Stimulated activated CD8-positive, alpha-beta memory T cell treated with anti-CD3 and anti-CD28 coated beads, Interleukin-2, amount 100 ng/mL, for 48 hours (primary cell): ENCODE results near the gene FAM107A.

ENCODE experiments used
- DNase-seq, 2 donors: peaks; one replicate each; pipeline ENCODE4 v3.0.0-alpha.2; 2020; ENCODE audit warnings: low read depth in 2 of 2

FAM107A gene

DNA sequence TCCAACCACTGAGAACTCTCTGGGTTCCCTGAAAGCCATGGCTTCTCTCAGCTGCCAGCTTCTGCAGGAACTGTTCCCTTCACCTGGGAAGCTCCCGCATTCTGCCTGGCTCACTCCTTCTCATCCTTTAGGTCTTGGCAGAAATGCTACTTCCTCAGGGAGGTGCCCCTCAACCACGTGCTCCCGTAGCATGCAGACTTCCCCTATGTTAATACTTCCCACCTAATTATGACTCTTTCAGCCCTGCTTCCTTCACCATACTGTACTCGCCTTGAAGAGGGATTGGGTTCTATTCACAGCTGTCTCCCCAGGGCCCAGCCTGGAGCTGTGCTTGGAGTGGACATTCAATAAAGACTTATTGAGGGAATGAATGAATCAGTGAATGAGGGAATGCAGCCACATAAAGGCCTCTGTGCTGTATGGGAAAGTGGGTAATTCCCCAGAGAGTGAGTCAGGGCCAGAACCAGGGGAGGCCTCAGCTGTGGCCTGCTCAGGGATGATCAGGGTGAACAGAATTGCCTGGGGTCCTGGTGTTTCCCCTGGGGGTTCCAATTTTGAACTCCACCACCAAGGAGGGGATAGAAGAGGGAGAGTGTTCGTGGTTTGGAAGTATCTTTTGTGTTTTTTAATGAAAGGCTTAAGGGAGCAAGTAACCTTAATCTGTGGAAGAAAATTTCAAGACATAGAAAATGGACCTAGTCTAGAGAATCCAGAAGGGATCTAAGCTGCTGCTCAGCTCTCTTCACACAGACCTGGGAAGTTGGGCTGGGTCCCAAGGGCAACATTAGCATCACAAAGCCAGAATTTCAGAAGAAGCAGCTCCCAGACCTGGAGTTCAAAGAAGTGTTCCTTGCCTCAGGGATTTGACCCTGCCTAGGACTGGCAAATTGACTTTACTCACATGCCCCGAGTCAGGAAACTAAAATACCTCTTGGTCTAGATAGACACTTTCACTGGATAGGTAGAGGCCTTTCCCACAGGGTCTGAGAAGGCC lies 14.6 kb upstream of the FAM107A start:
- DNase-seq = no peak

DNA sequence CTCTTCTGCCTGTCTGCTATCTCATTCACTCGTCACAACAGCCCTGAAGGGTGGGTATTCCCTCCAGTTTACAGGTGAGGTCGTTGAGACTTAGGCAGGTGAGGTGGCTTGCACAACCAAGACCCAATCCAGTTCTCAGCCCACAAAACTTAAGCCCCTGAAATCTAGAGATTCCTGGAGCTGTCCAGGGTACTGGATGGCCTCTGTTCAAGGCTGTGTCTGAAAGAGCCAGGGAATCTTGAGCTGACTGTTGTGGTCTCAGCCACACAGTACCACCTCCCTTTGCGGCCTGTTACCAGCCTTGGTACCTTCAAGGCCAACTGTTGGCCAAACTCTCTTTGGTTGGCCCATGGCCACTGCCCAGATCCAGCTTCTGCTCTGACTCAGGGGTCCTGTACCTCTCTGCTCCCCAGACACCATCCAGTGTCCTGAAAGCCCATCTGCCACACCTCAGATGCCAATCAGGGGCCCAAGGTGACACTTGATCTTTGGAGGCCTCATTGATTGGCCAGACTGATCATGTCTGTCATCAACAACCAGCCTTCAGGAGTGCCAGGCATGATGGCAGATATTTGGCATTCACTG lies 10.9 kb upstream of the FAM107A start:
- DNase-seq = no peak

DNA sequence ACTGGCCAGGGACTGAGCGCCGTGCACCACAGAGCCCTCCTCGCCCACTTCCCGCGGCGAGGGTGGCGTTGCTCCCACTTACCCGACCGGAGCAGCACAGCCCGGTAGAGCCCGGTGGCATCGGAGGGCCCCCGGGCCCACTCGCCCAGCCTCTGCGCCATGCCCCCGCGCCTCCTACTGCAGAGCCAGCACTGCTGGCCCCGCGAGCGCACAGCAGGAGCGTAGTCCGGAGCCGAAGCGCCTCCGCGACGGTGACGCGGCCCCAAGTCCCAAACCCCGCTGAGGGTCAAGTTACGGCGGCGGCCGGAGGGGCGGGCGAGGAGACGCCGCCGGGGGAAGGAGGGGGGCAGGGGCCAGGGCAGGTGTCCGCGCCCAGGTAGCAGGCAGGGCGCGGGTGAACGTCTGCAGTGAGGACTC lies 9.6 kb upstream of the FAM107A start:
- DNase-seq = no peak

DNA sequence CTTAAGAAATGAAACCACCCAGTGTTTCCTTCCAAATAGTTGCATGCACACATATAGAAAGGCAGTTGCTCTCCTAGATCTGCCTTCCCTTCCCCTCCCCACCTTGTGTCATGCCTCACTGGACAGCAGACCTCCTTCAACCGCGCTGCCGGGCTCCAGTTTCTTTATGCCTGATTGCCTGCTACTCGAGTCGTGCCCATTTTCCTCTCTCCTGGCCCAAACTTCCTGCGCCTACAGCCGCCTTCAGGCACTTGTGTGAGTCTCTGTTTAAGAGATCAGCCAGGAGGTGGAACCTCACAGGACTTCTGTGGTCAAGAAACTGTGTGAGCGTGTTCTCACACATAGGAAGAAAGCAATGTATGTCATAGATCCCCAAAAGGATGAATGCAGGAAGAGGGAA lies 8.8 kb upstream of the FAM107A start:
- DNase-seq = no peak

DNA sequence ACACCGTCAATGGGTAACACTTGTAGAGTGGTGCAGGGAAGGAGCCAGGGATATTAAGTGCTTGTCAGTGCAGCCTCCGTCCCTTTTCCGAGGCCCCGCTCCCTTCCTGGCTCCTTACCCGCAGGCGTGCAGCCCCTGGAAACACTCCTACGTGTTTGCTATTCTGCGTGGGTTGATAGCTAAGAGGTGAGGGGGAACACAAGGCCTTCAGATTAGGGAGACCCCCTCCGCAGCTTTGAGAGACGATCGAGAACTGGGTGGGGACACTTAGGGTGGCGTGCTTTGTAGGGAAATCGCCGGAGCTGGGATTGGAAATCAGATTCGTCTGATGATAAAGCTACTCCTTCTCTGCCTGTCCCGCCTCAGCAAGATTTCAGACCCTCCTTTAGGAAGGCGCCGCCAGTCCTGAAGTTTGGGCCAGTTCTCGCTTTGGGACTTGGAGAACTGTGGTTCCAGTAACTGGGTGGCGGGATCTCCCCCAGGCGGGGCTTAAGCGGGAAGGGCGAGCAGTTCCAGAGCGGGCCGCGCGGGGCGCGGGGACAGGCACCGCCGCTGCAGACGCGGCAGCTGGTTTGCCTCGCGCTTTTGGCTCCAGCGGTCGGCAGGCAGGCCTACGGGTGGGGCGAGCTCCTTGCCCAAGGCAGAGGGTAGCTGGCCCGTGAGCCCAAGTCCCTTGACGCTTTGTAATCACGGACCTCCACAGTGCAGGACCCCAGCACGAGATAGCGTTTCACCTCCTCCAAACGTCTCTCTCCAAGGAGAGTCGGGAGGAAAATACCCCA lies 8.0 kb upstream of the FAM107A start:
- peak; percentile 42 to 50 for DNase-seq

DNA sequence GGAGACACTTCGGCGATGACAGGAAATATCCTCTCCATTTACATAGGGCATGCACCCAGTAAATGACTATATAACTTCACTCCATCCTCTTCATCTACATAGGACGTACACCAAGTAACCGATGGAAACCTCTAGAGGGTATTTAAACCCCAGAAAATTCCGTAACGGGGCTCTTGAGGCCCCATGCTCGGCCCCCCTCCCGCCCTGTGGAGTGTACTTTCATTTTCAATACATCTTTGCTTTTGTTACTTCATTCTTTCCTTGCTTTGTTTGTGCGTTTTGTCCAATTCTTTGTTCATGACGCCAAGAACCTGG lies 7.5 kb upstream of the FAM107A start:
- DNase-seq = no peak

DNA sequence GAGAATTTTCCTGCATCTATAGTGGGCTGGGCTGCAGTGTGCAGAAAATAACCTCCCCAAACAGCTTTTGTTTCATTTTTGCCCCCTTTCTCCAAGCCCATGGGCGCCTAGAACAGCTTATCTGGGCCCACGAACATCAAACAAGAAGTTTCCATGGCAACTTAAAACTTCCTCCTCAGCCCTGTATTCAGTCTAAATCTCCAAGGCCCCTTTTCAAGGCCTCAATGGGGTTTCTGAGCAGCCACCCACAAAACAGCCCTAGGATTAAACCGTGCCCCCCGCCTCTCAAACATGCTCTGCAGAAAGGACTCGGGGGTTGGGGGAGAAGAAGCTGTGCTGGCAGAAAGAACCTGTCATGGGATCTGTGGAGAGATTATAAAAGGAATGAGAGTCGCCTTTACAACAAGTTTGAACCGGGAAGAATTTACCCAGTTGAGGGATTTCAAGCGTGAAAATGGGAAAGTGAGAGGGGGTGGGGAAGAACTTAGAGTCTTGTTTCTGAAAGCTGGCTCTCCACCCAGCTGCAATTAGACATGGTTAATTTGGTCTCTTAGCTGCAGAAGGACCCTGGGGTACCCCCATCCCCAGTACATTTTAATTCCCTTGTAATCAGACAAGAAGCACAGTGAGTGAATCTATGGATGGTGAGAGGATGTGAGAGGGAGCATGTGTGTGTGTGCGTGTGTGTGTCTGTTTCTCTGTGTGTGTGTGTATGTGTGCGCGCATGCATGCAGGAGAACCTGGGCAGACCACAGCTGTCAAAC lies 4.3 kb upstream of the FAM107A start:
- no peak for DNase-seq

DNA sequence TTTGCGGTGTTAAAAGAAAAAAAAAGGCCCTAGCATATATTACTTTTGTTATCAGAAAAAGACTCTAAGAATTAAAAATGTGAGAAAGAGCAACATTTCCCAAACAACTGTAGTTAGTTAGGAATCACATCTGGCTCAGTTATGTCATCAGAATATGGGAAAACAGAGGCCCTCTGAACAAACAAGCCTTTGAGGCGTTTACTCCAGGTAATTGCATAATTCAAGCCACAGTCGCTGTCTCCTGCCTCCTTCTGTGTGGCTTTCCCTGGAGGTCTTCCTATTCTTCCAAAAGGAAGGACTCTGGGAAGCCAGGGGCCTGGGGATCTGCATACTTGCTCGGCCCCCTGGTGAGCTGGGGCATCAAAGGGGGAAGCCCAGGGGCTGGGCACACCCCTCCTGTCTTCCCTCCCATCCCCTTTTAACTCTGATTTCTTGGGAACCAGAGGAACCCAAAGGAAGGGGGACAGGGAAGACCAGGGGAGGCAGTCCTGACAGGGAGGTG lies 3.7 kb upstream of the FAM107A start:
- DNase-seq = no peak

DNA sequence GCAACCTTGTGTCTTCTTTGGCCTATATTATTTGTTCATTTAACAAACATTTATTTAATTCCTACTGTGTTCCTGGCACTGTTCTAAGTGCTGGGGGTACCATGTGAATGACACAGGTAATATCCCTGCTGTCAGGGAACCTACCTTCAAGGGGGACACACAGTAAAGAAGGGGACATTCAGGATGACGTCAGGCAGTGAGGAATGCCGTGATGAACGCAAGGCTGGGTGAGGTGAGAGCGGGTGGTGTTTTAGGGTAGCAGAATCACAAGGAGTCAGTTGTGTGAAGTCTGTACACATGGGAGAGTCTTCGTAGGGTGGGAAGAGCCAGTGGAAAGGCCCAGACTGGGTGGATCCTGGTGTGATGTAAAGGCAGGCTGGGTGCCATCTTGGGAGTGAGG lies 1.7 kb upstream of the FAM107A start:
- no peak for DNase-seq

DNA sequence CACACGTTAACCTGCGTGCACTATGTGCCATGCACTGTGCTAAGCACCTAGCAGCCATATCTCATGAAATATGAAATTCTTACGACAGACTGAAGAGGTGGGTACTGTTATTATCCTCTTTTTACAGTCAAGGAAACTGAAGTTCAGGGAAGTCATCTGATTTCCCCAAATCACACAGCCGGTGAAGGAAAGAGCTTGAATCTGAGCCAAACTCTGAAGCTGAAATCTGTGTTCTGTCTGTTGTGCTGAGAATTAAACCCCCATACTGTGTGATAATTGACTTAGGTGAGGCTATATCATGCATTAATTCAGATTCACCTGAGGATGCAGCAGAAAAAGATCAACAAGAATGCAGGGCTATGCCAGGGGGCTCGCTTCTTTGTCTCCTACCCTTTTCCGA lies 475 bp downstream of the FAM107A start:
- DNase-seq = no peak

DNA sequence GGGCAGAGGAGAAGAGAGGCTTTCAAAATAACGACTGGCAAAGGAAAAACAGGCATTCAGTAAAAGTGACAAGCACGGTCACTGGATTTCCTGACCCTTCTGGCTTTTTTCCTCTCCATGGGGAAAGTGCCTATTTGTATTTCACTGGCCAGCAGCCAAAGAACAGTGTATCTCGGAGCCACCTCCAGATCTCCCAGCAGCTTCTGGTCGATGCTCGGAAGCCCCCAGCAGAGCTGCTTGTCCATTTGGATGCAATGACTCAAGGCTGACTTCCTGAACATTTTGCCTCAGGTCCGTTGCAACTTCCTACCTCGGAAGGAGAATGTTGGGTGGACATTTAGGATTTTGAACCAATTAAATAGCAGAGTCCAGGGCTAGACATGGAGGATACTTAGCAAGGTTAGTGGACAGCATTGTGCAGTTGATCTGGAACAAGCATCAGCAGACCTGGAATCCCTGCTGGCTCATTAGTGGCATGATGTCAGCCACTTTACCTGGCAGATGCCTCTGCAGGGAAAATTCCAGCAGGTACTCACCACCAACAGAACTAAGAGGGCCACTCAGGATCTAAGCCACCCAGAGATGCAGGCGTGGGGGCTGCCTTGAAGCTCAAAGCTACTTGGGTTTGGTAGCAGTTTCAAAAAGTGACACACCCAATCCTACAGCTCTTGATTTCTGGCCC lies 1.1 kb downstream of the FAM107A start:
- DNase-seq = no peak

DNA sequence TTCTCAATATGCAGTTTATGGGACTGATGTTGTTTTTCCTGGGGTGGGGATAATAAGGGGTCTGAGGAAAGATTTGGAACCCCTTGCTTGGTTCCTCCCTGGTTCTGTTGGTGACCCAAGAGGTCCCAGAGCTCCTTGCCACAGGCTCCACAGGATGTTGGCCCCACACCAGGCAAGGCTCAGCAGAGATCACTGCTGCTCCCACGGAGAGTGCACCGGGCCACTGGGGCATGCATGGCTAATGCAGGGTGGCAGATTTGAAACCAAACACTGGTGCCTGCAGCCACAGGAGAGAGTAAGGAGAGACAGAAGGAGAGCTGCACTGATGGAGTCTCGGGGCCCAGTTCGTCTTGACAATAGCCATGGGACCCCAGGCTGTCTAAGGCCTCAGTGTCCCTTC lies 2.5 kb downstream of the FAM107A start:
- DNase-seq = no peak

DNA sequence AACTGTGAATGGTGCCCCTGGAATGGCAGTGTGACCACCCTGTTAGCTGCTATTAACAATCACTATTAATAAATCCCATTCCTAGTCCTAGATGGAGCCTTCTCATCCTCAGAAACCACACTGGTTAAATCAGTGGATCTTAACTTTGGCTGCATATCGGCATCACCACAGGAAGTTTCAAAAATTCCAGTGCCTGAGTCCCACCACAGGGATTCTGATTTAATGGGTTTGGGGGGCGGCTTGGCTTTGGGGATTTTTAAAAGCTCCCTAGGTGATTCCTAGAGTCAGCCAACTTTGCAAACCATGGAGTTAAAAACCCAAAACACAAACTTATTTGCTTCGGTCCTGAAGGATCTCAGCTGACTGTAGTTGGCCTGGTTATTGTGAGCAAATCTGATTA lies 3.1 kb downstream of the FAM107A start:
- no peak for DNase-seq

DNA sequence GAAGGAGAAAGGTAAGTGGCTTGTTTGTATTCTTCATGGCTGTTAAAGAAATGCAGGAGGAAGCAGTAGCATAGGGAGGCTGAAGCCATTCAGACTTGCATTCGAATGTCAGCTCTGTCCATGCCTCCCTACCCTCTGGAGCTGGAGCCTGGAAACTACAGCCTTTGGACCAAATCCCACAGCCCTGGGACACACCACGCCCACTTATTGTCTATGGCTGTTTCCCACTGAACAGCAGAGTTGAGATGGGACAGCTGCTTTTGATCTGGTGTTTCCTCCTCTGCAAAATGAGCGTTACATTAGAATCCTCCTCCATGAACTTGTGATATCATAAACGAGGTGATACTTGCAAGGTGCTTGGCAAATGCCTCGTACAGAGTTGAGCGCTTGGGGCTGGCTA lies 3.6 kb downstream of the FAM107A start:
- DNase-seq = no peak

DNA sequence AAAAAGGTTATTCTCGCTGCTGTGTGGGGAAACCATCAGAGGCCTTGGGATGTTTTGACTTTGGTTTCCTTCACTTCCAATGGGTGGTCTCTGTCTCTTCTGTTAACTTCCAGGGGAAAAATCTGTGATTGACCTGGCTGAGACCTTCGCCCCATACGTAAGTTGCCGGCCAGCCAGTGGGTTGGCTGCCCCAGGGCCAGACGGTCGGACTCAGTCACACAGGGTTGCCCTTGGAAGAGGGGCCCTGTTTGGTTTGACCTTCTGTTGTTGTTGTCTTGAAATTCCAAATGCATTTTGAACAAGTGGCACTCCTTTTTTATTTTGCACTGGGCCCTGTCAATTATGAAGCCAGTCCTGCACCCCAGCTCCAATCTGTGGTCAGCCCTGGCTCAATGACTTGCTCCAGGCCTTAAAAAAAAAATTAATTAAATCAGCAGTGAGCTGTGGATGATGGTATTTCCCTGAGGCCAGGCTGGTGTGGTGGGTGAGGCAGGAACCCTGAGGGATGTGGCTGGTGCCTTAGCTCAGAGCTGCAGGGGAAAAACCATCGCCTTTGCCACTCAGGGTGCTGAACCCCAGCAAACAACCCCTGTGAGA lies 4.5 kb downstream of the FAM107A start:
- no peak for DNase-seq

DNA sequence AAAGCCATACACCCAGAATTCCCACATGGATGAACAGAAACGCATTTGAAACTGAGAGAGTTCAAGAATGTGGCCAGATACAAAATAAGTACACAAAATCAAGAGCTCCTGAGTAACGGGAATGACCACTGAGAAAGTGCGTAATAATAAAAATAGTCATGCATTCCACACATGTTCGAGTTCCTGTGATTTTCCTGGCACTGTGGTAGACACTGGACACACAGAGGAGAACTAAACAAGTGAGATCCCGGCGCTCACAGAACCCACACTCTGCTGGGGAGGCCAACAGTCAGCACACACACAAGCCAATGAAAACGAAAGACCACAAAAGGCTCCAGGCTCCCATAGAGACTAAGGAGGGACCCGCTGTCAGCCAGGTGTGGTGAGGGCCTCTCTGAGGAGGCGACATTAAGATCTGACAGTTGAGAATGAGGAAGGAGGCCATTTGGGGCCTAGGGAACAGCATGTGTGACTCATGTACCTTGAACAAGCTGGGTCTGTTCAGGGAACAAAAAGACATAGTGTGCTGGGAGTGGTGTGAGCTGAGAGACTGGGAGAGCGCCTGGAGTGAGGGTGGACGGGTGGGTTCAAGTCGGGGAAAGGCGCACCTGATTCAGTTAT lies 5.1 kb downstream of the FAM107A start:
- DNase-seq = no peak

DNA sequence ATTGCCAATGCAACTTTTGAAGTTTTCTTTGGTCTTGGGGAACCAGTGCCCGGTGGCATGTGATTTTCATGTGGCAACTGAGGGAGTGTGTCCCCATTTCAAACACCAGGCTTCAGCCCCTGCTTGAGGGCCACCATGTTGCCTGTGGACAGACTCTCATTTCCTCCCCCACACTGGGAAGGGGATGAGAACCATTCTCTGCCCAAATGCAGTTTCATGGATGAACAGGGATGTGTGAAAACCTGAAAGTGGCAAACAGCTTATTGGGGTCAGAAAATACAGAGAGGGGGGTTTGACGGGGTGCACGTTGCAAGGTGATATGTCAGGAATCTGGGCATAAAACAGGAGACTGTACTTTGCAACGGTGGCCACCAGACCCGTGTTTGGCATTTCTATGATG lies 6.3 kb downstream of the FAM107A start:
- DNase-seq = no peak

DNA sequence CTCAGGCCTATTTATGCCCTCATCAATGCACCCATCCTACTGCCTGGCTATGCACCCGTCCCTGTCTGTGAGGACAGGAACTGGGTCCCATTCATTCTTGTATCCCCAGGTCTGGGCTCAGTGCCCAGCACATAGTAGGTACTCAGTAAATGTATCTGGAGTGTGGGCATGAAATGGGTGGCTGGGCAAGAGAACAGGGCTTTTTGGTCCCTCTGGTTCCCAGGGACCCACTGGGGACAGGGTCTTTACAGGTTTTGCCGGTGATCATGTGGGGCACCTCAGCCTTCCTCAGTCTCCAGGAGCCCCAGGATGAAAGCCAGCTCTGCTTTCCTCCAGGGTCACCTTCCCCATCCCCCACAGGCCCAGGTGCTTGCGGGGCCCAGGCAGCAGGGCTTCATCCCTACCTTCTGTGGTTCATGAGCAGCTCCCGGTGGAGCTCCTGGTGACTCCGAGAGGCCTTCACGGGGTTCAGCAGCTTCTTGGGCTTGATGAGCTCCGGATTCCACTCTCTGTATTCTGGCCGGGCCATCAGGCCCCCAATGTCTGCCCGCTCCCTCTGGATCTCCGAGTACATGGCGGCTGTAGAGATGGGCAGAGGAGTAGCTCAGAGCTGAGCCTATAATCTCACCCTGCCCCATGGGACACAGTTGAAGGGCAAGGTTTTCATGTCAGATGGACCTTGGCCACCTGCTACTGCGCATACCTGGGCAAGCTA lies 7.7 kb downstream of the FAM107A start:
- no peak for DNase-seq

DNA sequence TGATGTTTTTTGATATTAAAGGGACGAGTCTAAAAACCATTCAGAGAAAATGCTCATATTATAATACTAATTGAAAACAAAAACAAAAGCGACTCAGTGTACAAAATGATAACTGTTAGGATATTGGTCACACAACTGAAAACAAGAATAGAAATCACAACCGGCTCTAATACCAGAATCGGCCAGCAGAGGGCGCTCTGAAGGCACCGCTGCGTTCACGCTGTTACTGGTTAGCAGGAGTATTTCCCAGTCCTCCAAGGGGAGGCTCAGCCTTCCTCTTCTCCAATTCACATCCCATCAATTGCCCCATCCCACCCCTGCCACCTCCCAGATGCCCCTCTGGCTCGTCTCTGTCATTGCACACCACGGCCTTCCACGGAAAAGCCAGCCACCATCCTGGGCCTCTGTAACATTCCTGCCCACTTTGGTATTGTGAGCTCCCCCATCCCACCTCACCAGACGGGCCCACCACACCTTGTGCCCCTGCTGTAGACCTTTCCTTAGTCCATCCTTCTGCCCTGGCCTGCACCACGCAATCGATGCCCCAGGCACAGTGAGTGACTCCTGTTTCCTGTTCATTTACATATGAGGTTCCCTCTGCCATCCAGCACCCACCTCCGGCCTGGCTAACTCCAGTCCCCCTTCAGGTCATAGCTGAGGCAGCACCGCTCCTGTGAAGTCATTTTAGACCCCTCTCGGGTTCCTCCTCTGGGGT lies 8.5 kb downstream of the FAM107A start:
- DNase-seq = peak; percentile 60 to 74
